SK-N-SH (cell line): ENCODE measurements around the gene RASA3. TPM values are rescaled to one million over a fixed set of nuclear protein-coding genes. Genes with fewer than 3 reads are reported as not detected.
A peak's percentile ranks its signal among the peaks of the same experiment; 100 is the strongest.

Experiments used
- CTCF ChIA-PET: fragments of 300-600, 350-600 bp; formaldehyde crosslinking; extraction: SDS; loops from one replicate; lab custom pipeline; 2021; lab: Yijun Ruan, JAX
- POLR2A ChIA-PET: fragments of 350-600 bp; sonication (Branson Sonifier 250); formaldehyde crosslinking; extraction: SDS; loops from one replicate; lab custom pipeline; 2020; ENCODE audit warnings: antibody characterized with exemption, inconsistent platforms; lab: Yijun Ruan, JAX
- DNase-seq: peaks from one replicate; pipeline ENCODE4 v3.0.0; 2012
- H2AFZ ChIP-seq: fragments of 200-600 bp; sonication (generic); 2 replicates; pipeline ENCODE4 v1.8.1; 2016; ENCODE audit warnings: antibody characterized with exemption, mild to moderate bottlenecking, low read depth
- H3F3A ChIP-seq: fragments of 200-600 bp; sonication (generic); replicated peaks from 2 replicates; pipeline ENCODE3; 2016; ENCODE audit warnings: antibody characterized with exemption, mild to moderate bottlenecking; ENCODE audit not compliant: insufficient read depth
- H3K27ac ChIP-seq, 2 experiments: fragments of 200-500 bp in 1 of 2; fragments of 200-600 bp in 1 of 2; sonication (Bioruptor generic) in 1 of 2; sonication (generic), shearing (Covaris generic) in 1 of 2; 2 replicates each; pipeline versions ENCODE4 v1.5.1 to v1.6.1; 2014 to 2016; ENCODE audit warnings: low read depth in 2 of 2, inconsistent platforms in 1 of 2, low read length in 1 of 2, mild to moderate bottlenecking in 1 of 2, mixed read lengths in 1 of 2
- H3K27me3 ChIP-seq: fragments of 200-600 bp; sonication (generic), shearing (Covaris generic); 2 replicates; pipeline ENCODE4 v1.6.1; 2016; ENCODE audit warnings: mixed run types; ENCODE audit not compliant: insufficient read depth
- H3K36me3 ChIP-seq, 2 experiments: fragments of 200-500 bp in 1 of 2; fragments of 200-600 bp in 1 of 2; sonication (Bioruptor generic) in 1 of 2; sonication (generic) in 1 of 2; replicated peaks in 1 of 2; 2 replicates each; pipeline versions ENCODE3 to v1.5.1; 2014 to 2016; ENCODE audit warnings: low read length in 1 of 2, mild to moderate bottlenecking in 1 of 2; ENCODE audit not compliant: insufficient read depth in 2 of 2, control insufficient read depth in 1 of 2
- H3K4me1 ChIP-seq, 2 experiments: fragments of 200-500 bp in 1 of 2; fragments of 200-600 bp in 1 of 2; sonication (Bioruptor generic) in 1 of 2; sonication (generic), shearing (Covaris generic) in 1 of 2; 2 replicates each; pipeline versions ENCODE4 v1.5.1 to v1.6.1; 2014 to 2016; ENCODE audit warnings: low read depth in 1 of 2, low read length in 1 of 2, mixed run types in 1 of 2; ENCODE audit not compliant: insufficient read depth in 2 of 2, control insufficient read depth in 1 of 2
- H3K4me2 ChIP-seq: fragments of 200-600 bp; sonication (generic), shearing (Covaris generic); 2 replicates; pipeline ENCODE4 v1.6.1; 2017; ENCODE audit warnings: mixed run types
- H3K4me3 ChIP-seq, 2 experiments: fragments of 200-500 bp in 1 of 2; fragments of 200-600 bp in 1 of 2; sonication (Bioruptor generic) in 1 of 2; sonication (generic), shearing (Covaris generic) in 1 of 2; 2 replicates each; pipeline versions ENCODE4 v1.5.1 to v1.8.1; 2014 to 2016; ENCODE audit warnings: low read depth in 2 of 2, inconsistent platforms in 1 of 2, low read length in 1 of 2, mild to moderate bottlenecking in 1 of 2, mixed read lengths in 1 of 2, moderate library complexity in 1 of 2
- H3K79me2 ChIP-seq: fragments of 200-600 bp; sonication (generic); 2 replicates; pipeline ENCODE4 v1.8.1; 2017; ENCODE audit warnings: mild to moderate bottlenecking; ENCODE audit not compliant: insufficient read depth
- H3K9ac ChIP-seq: fragments of 200-600 bp; sonication (generic); 2 replicates; pipeline ENCODE4 v1.6.1; 2017; ENCODE audit warnings: mixed run types
- H3K9me2 ChIP-seq: fragments of 200-600 bp; sonication (generic); 2 replicates; pipeline ENCODE4 v1.6.1; 2017; ENCODE audit warnings: mixed run types
- H3K9me3 ChIP-seq: fragments of 200-600 bp; sonication (generic); 2 replicates; pipeline ENCODE4 v1.6.1; 2017; ENCODE audit warnings: mixed run types, mild to moderate bottlenecking, moderate library complexity
- H4K20me1 ChIP-seq: fragments of 200-600 bp; sonication (generic); 2 replicates; pipeline ENCODE4 v1.6.1; 2017; ENCODE audit warnings: mild to moderate bottlenecking, mixed run types; ENCODE audit not compliant: insufficient read depth
- CTCF ChIP-seq: fragments of 200-600 bp; sonication (generic); IDR thresholded peaks from 2 replicates; pipeline ENCODE4 v1.6.1; 2017; ENCODE audit warnings: antibody characterized with exemption, mild to moderate bottlenecking, moderate library complexity
- EZH2phosphoT487 ChIP-seq: fragments of 200-600 bp; sonication (generic); IDR thresholded peaks from 2 replicates; pipeline ENCODE4 v1.6.1; 2017; ENCODE audit warnings: low read depth, mixed run types, mild to moderate bottlenecking, antibody characterized with exemption, moderate library complexity, borderline replicate concordance
- FOSL2 ChIP-seq: IDR thresholded peaks from 2 replicates; pipeline ENCODE4 v1.4.0; 2012; ENCODE audit warnings: low read depth, mild to moderate bottlenecking, moderate library complexity, borderline replicate concordance
- IRF3 ChIP-seq: fragments of 150-350 bp; IDR thresholded peaks from 2 replicates; pipeline ENCODE4 v1.6.1; 2016; ENCODE audit warnings: mild to moderate bottlenecking, low read depth, low read length
- NRF1 ChIP-seq: IDR thresholded peaks from 2 replicates; pipeline ENCODE4 v1.6.1; 2012; ENCODE audit warnings: low read depth, mild to moderate bottlenecking, low read length
- TEAD4 ChIP-seq: IDR thresholded peaks from 2 replicates; pipeline ENCODE4 v1.4.0; 2012; ENCODE audit warnings: mild to moderate bottlenecking, borderline replicate concordance; ENCODE audit not compliant: insufficient read depth
- WGBS: methylation state at CpG from one replicate; pipeline ENCODE4 v1.1.6; 2017; ENCODE audit warnings: low lambda C conversion rate; 5-methylcytosine and 5-hydroxymethylcytosine counted together
- polyA plus RNA-seq, 3 experiments: library from polyadenylated mRNA; depleted of rRNA; stranded (reverse); fragments of >200 nt; gene quantifications; 2 replicates each; pipeline ENCODE4 v1.2.3, GENCODE V29; 2012

RASA3 gene
- polyA plus RNA-seq, 1 of the 3 experiments (the other 2 are of a cell fraction) = 25.1 TPM

GRCh38 chr13:113977976-113978375 lies 154.4 kb downstream of the RASA3 start:
- H3K9ac ChIP-seq = no peak overlapping the region
- no peak for TF ChIP-seq CTCF
- TF ChIP-seq EZH2phosphoT487 = no peak
- no peak for TF ChIP-seq IRF3
- no peak for TF ChIP-seq NRF1
- H3K27me3 ChIP-seq = no peaks in the 10 kb centered on the region
- WGBS = 98% methylated on average over 12 of the region's 13 CpGs
- H3K4me1 ChIP-seq = peaks cover 0 to 6% of the 10 kb centered on the region in 2 experiments; a peak in 3 of 4 replicates
- H4K20me1 ChIP-seq = no peaks in the 10 kb centered on the region
- ChIA-PET POLR2A (no interaction called here), CTCF (interaction anchor here (1.1 kb wide), 1 partner anchor 14 kb away, joined by 3 read pairs; no protein-coding TSS in a partner anchor)
- H3K79me2 ChIP-seq = no peaks in the 10 kb centered on the region; the same call in 1 of the 2 replicates
- no peak overlapping the region for H3K4me3 ChIP-seq
- no peak overlapping the region for H3K27ac ChIP-seq
- no peaks in the 10 kb centered on the region for H3K9me2 ChIP-seq
- no peak overlapping the region for H3K4me2 ChIP-seq
- peaks cover 16 to 54% of the 10 kb centered on the region in 2 experiments for H3K36me3 ChIP-seq
- H3F3A ChIP-seq = peaks cover 8% of the 10 kb centered on the region
- H2AFZ ChIP-seq = no peak overlapping the region
- DNase-seq = no peak
- H3K9me3 ChIP-seq = no peaks in the 10 kb centered on the region

- peaks cover 8% of the 10 kb centered on the region for H3F3A ChIP-seq
- 0 out of 2 replicates have a peak overlapping the region, but pooled peaks have one; percentile 11 for H3K4me2 ChIP-seq
- H3K9me3 ChIP-seq = no peaks in the 10 kb centered on the region
- WGBS = 84% methylated on average over 14 of the region's 21 CpGs
- H3K4me1 ChIP-seq = peaks cover 0 to 6% of the 10 kb centered on the region in 2 experiments; a peak in 3 of 4 replicates
- no peaks in the 10 kb centered on the region; the same call in 1 of the 2 replicates for H3K79me2 ChIP-seq
- no peaks in the 10 kb centered on the region for H3K9me2 ChIP-seq
- CTCF ChIA-PET = no interaction called here
- H3K27ac ChIP-seq = peak overlapping the region in 1 of 2 experiments; percentile 42; a peak in 1 of 4 replicates
- H3K4me3 ChIP-seq = no peak overlapping the region
- POLR2A ChIA-PET = no interaction called here
- H3K27me3 ChIP-seq = no peaks in the 10 kb centered on the region
- H2AFZ ChIP-seq = no peak overlapping the region
- H3K36me3 ChIP-seq = peaks cover 17 to 47% of the 10 kb centered on the region in 2 experiments
- TF ChIP-seq TEAD4 = 0 out of 2 replicates have a peak, but pooled peaks have one; percentile 22
- TF ChIP-seq FOSL2 = no peak; the same call in 1 of the 2 replicates
- no peak overlapping the region for H3K9ac ChIP-seq
- DNase-seq = no peak
- no peaks in the 10 kb centered on the region for H4K20me1 ChIP-seq
These were observed 155.4 kb downstream of the RASA3 start for GRCh38 chr13:113976711-113977684.
